Testis (tissue), 3 donors: Measurements from ENCODE around the gene NNAT. TPM values are rescaled to one million over a fixed set of nuclear protein-coding genes. Genes with fewer than 3 reads are reported as not detected.

Experiments used
- DNase-seq: peaks from one replicate; pipeline ENCODE4 v3.0.0-alpha.2; 2019
- H3K27ac ChIP-seq, 2 donors: fragments of 200-600 bp; sonication (generic); one replicate each; pipeline ENCODE4 v1.5.1; 2019
- H3K27me3 ChIP-seq: fragments of 200-600 bp; sonication (generic); one replicate; pipeline ENCODE4 v1.5.1; 2019
- H3K36me3 ChIP-seq: fragments of 200-600 bp; sonication (generic); one replicate; pipeline ENCODE4 v1.5.1; 2017; ENCODE audit warnings: low read depth; ENCODE audit errors: missing control alignments
- H3K4me1 ChIP-seq: fragments of 200-600 bp; sonication (generic); one replicate; pipeline ENCODE4 v1.5.1; 2019
- H3K4me3 ChIP-seq, 2 donors: fragments of 200-600 bp; sonication (generic); one replicate each; pipeline ENCODE4 v1.5.1; 2017 to 2019
- H3K9me3 ChIP-seq: fragments of 200-600 bp; sonication (generic); one replicate; pipeline ENCODE4 v1.5.1; 2017
- CTCF ChIP-seq, 3 experiments: fragments of 450-650 bp in 2 of 3; fragments of 200-600 bp in 1 of 3; sonication (generic) in 1 of 3; IDR thresholded peaks; one replicate each; pipeline ENCODE4 v1.5.1; 2016 to 2019; ENCODE audit warnings: antibody characterized with exemption in 3 of 3, mild to moderate bottlenecking in 2 of 3, moderate library complexity in 1 of 3
- POLR2A ChIP-seq: fragments of 450-650 bp; IDR thresholded peaks from one replicate; pipeline ENCODE4 v1.6.1; 2017; ENCODE audit warnings: antibody characterized with exemption, mild to moderate bottlenecking, moderate library complexity
- WGBS, 2 donors: methylation state at CpG; one replicate each; pipeline ENCODE4 v1.1.5; 2018; 5-methylcytosine and 5-hydroxymethylcytosine counted together
- intact Hi-C: fragments of 100-400 bp; cut with DNase I; formaldehyde crosslinking; loops from one replicate; pipeline ENCODE4 v1.15.1; 2023; ENCODE audit warnings: low total_unique reads
- polyA plus RNA-seq: library from polyadenylated mRNA; stranded (reverse); fragments of 350-450 nt; fragmentation: Illumina TruSeq; extraction: RNeasy Lipid Tissue Mini Kit (QIAGEN cat#74804); gene quantifications from one replicate; pipeline ENCODE4 v1.2.3, GENCODE V29; 2014; ENCODE audit warnings: low read depth, low replicate concordance; ENCODE audit not compliant: insufficient read depth
- total RNA-seq, 2 donors: library from RNA; depleted of rRNA; stranded (reverse); fragments of >200 nt; gene quantifications; one replicate each; pipeline ENCODE4 v1.2.3, GENCODE V29; 2016

Gene NNAT
- total and polyA plus RNA-seq, 3 donors from 2014 or later, result 6.1 to 8.7 (median 6.2) TPM

GRCh38 chr20:37526238-37526838 is 5.3 kb downstream of the NNAT start:
- no peaks in the 10 kb centered on the region for H3K36me3 ChIP-seq
- intact Hi-C loops, result loop anchor here (5.0 to 10.0 kb wide), 2 partner anchors 122 to 244 kb away; no protein-coding TSS in a partner anchor
- no peaks in the 10 kb centered on the region for H3K27me3 ChIP-seq
- peaks cover 20% of the 10 kb centered on the region for H3K4me1 ChIP-seq
- DNase-seq, result peak; percentile 37
- H3K4me3 ChIP-seq, result peak overlapping the region; percentile 94 to 100
- peak overlapping the region; percentile 90 to 96 for H3K27ac ChIP-seq
- no peak for TF ChIP-seq POLR2A
- no peak for TF ChIP-seq CTCF (IDR thresholded peaks at IDR 0.05)
- H3K9me3 ChIP-seq, result no peaks in the 10 kb centered on the region
- 2 to 4% methylated on average over 10 of the region's 10 CpGs for WGBS, 2 donors

GRCh38 chr20:37526839-37527637 is 6.0 kb downstream of the NNAT start:
- no peaks in the 10 kb centered on the region for H3K27me3 ChIP-seq
- TF ChIP-seq POLR2A (no peak), CTCF (IDR thresholded peaks at IDR 0.05) (no peak)
- intact Hi-C loops, result loop anchor here (5.0 to 10.0 kb wide), 2 partner anchors 122 to 245 kb away; no protein-coding TSS in a partner anchor
- H3K27ac ChIP-seq, result peak overlapping the region; percentile 90 to 96
- no peaks in the 10 kb centered on the region for H3K36me3 ChIP-seq
- H3K4me1 ChIP-seq, result peaks cover 20% of the 10 kb centered on the region
- WGBS, 2 donors, result 0% methylated on average over 14 to 28 of the region's 28 CpGs
- DNase-seq, result peak; percentile 33
- peak overlapping the region; percentile 94 to 100 for H3K4me3 ChIP-seq
- no peaks in the 10 kb centered on the region for H3K9me3 ChIP-seq

- peak; percentile 94 for DNase-seq
- peak within 1 kb of the TSS; percentile 94 to 100 for H3K4me3 ChIP-seq
- intact Hi-C loops, result loop anchor here (5.0 to 10.0 kb wide), 2 partner anchors 123 to 246 kb away; no protein-coding TSS in a partner anchor
- no peaks in the 10 kb centered on the region for H3K27me3 ChIP-seq
- WGBS, 2 donors, result 0 to 1% methylated on average over 3 to 60 of the region's 62 CpGs
- no peaks in the 10 kb centered on the region for H3K9me3 ChIP-seq
- TF ChIP-seq CTCF (IDR thresholded peaks at IDR 0.05) (peak in 1 of 3 experiments; percentile 2), POLR2A (no peak)
- no peaks in the 10 kb centered on the region for H3K36me3 ChIP-seq
- H3K4me1 ChIP-seq, result peaks cover 20% of the 10 kb centered on the region
- H3K27ac ChIP-seq, result peak within 1 kb of the TSS; percentile 90 to 96
These were observed 6.8 kb downstream of the NNAT start, which contains the start of gene BLCAP for GRCh38 chr20:37527638-37528445. Gene BLCAP, minus strand, starts transcription at chr20:37527876. Its CDS starts 8,702 bp downstream, at chr20:37519174.

- Histone ChIP-seq H3K27me3 (no peaks in the 10 kb centered on the region), H3K27ac (peak overlapping the region; percentile 90 to 96), H3K9me3 (no peaks in the 10 kb centered on the region), H3K36me3 (no peaks in the 10 kb centered on the region), H3K4me1 (peaks cover 20% of the 10 kb centered on the region), H3K4me3 (peak overlapping the region; percentile 94 to 100)
- intact Hi-C loops, result loop anchor here (5.0 to 10.0 kb wide), 2 partner anchors 124 to 246 kb away; no protein-coding TSS in a partner anchor
- 29 to 31% methylated on average over 10 of the region's 10 CpGs for WGBS, 2 donors
- DNase-seq, result peak; percentile 8
- no peak for TF ChIP-seq POLR2A
- TF ChIP-seq CTCF (IDR thresholded peaks at IDR 0.05), result no peak
These were observed 7.6 kb downstream of the NNAT start for GRCh38 chr20:37528446-37529213.
